OCI-LY1 (cell line): ENCODE data around the gene FBXO3.

Experiments used
- H2AFZ ChIP-seq: fragments of 200-600 bp; sonication (generic), shearing (Covaris generic); 2 replicates; pipeline ENCODE4 v1.6.0; 2014; ENCODE audit warnings: antibody characterized with exemption, mild to moderate bottlenecking, low read length
- H3F3A ChIP-seq: fragments of 200-600 bp; sonication (generic), shearing (Covaris generic); 2 replicates; pipeline ENCODE4 v1.6.0; 2014; ENCODE audit warnings: mild to moderate bottlenecking, antibody characterized with exemption, low read length, moderate library complexity; ENCODE audit not compliant: insufficient read depth
- H3K27ac ChIP-seq: fragments of 200-600 bp; sonication (generic); 2 replicates; pipeline ENCODE4 v1.5.1; 2014; ENCODE audit warnings: low read length, mixed run types, mild to moderate bottlenecking, low read depth; ENCODE audit not compliant: poor library complexity, severe bottlenecking
- H3K27me3 ChIP-seq: fragments of 200-600 bp; sonication (generic); 2 replicates; pipeline ENCODE4 v1.6.0; 2014; ENCODE audit warnings: antibody characterized with exemption, mild to moderate bottlenecking, low read length, moderate library complexity; ENCODE audit not compliant: insufficient read depth
- H3K36me3 ChIP-seq: fragments of 200-600 bp; sonication (generic); 2 replicates; pipeline ENCODE4 v1.6.1; 2014; ENCODE audit warnings: mild to moderate bottlenecking, antibody characterized with exemption, low read length, moderate library complexity, mixed read lengths; ENCODE audit not compliant: insufficient read depth
- H3K4me1 ChIP-seq: fragments of 200-600 bp; sonication (generic); 2 replicates; pipeline ENCODE4 v1.5.1; 2014; ENCODE audit warnings: mild to moderate bottlenecking, low read length, moderate library complexity; ENCODE audit not compliant: insufficient read depth, severe bottlenecking
- H3K4me2 ChIP-seq: fragments of 200-600 bp; sonication (generic), shearing (Covaris generic); 2 replicates; pipeline ENCODE4 v1.6.1; 2014; ENCODE audit warnings: low read length
- H3K4me3 ChIP-seq: fragments of 200-600 bp; sonication (generic); 2 replicates; pipeline ENCODE4 v1.5.1; 2014; ENCODE audit warnings: low read length, low read depth, mild to moderate bottlenecking, mixed read lengths; ENCODE audit not compliant: poor library complexity, severe bottlenecking
- H3K79me2 ChIP-seq: fragments of 200-600 bp; shearing (Covaris generic); 2 replicates; pipeline ENCODE4 v1.6.1; 2016; ENCODE audit warnings: mixed run types, low read length, mixed read lengths; ENCODE audit not compliant: insufficient read depth
- H3K9ac ChIP-seq: fragments of 200-600 bp; sonication (generic), shearing (Covaris generic); 2 replicates; pipeline ENCODE4 v1.6.1; 2014; ENCODE audit warnings: mild to moderate bottlenecking, low read length, mixed read lengths
- H3K9me2 ChIP-seq: fragments of 200-600 bp; sonication (generic), shearing (Covaris generic); 2 replicates; pipeline ENCODE4 v1.6.1; 2014; ENCODE audit warnings: low read depth, mild to moderate bottlenecking, low read length, mixed read lengths
- H3K9me3 ChIP-seq: fragments of 200-600 bp; shearing (Covaris generic); 2 replicates; pipeline ENCODE4 v1.6.1; 2014; ENCODE audit warnings: low read length, mixed read lengths
- H4K20me1 ChIP-seq: fragments of 200-600 bp; sonication (generic), shearing (Covaris generic); 2 replicates; pipeline ENCODE4 v1.6.0; 2016; ENCODE audit warnings: mild to moderate bottlenecking, low read length; ENCODE audit not compliant: insufficient read depth
- EZH2 ChIP-seq: fragments of 200-600 bp; sonication (generic), shearing (Covaris generic); IDR thresholded peaks from 2 replicates; pipeline ENCODE4 v1.8.0; 2017; ENCODE audit warnings: borderline replicate concordance, mixed run types, mild to moderate bottlenecking, antibody characterized with exemption, low read length, moderate library complexity, mixed read lengths
- TF ChIP-seq, protein P1 (sequence below): fragments of 200-600 bp; sonication (generic), shearing (Covaris generic); IDR thresholded peaks from 2 replicates; pipeline ENCODE4 v1.5.1; 2017; ENCODE audit warnings: mild to moderate bottlenecking, antibody characterized with exemption, low read length, moderate library complexity, mixed read lengths

FBXO3 gene

DNA sequence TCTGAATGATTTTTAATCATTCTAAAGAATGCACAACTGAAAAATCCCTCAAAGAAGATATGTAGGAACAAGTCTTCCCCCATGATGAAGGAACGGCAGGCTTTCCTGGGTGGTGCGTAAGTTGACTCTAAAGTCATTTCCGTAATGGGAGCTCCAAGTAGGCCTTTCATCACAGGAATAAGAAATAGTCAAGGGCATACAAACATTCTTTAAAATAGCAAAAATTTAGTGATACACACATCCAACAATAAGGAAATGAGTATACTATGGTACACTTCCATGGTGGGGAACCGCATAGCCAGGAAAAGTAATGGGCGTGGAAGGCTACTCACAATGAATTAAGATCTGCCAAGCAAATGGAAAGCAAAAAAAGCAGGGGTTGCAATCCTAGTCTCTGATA is 48.8 kb downstream of the FBXO3 start:
- Histone ChIP-seq H3K27ac (no peak overlapping the region), H4K20me1 (no peaks in the 10 kb centered on the region), H3K4me1 (peaks cover 7% of the 10 kb centered on the region)

DNA sequence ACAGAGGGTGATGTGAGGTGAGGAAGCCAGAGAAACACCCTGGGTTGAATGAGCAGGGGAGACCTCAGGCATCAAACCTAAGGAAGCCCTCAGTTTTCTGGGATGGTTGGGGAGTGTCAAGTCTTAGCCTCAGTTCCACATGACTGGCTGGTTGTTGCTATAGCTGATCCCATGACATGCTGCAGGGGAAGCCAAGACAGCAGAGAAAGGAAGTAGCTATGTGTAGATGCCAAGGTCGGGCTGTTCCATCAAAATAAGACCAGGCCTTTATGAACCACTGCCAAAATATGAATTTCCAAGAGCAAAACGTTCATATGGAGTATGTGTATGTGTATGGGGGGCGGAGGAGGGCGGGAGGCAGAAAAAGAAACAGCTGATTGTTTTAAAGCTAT is 49.7 kb downstream of the FBXO3 start:
- no peak overlapping the region for H3K9ac ChIP-seq
- no peaks in the 10 kb centered on the region for H3F3A ChIP-seq
- no peak overlapping the region for H3K4me3 ChIP-seq

More for the DNA sequence above, 48.8 kb downstream of the FBXO3 start:
- TF ChIP-seq EZH2, result no peak
- TF ChIP-seq, protein P1, sequence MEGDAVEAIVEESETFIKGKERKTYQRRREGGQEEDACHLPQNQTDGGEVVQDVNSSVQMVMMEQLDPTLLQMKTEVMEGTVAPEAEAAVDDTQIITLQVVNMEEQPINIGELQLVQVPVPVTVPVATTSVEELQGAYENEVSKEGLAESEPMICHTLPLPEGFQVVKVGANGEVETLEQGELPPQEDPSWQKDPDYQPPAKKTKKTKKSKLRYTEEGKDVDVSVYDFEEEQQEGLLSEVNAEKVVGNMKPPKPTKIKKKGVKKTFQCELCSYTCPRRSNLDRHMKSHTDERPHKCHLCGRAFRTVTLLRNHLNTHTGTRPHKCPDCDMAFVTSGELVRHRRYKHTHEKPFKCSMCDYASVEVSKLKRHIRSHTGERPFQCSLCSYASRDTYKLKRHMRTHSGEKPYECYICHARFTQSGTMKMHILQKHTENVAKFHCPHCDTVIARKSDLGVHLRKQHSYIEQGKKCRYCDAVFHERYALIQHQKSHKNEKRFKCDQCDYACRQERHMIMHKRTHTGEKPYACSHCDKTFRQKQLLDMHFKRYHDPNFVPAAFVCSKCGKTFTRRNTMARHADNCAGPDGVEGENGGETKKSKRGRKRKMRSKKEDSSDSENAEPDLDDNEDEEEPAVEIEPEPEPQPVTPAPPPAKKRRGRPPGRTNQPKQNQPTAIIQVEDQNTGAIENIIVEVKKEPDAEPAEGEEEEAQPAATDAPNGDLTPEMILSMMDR, result no peak
- peaks cover 8% of the 10 kb centered on the region; the same call in 1 of the 2 replicates for H3K36me3 ChIP-seq
- no peak overlapping the region for H2AFZ ChIP-seq
- H3K4me3 ChIP-seq, result no peak overlapping the region
- no peaks in the 10 kb centered on the region for H3K9me2 ChIP-seq
- no peaks in the 10 kb centered on the region for H3F3A ChIP-seq
- H3K9ac ChIP-seq, result no peak overlapping the region
- no peaks in the 10 kb centered on the region for H3K27me3 ChIP-seq
- peaks cover 2% of the 10 kb centered on the region; the same call in 1 of the 2 replicates for H3K79me2 ChIP-seq
- H3K4me2 ChIP-seq, result no peak overlapping the region
- H3K9me3 ChIP-seq, result no peaks in the 10 kb centered on the region

DNA sequence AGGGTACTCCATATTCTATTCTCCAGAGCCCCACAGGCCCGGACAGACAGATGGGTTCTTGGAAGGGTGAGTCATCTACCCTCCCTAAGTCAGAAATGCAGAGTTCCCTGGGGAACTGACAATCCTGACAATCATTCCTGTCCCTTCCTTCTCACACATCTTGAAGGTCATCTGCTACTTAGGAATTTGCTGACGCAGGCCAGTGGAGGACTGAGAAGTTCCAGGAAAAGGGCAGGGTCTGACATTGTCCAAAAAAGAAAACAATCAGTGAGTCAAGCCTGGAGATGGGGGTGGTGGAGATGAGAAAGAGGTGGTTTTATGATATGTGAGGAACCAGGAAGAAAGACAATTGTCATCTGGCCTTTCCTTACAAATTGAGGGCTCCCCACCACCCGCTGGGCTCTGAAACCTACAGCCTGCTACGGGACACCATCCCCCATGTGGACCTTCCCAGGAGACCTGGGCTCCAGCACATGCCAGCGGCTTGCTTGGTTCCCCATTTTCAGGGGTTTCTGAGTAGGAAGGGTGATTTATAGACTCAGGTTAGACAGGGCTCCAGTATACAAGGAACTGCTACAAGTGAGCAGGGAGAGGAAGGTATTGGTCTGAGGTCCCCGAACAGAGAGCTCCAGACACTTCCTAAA is 51.0 kb downstream of the FBXO3 start:
- H3K4me1 ChIP-seq, result peaks cover 7% of the 10 kb centered on the region
- no peak overlapping the region for H3K4me2 ChIP-seq
- H3K36me3 ChIP-seq, result peaks cover 13% of the 10 kb centered on the region; the same call in 1 of the 2 replicates

More for the DNA sequence above, 49.7 kb downstream of the FBXO3 start:
- H3K9me2 ChIP-seq, result no peaks in the 10 kb centered on the region
- H3K9me3 ChIP-seq, result no peaks in the 10 kb centered on the region
- TF ChIP-seq, protein P1, result no peak
- TF ChIP-seq EZH2, result no peak
- H3K4me2 ChIP-seq, result no peak overlapping the region
- H4K20me1 ChIP-seq, result no peaks in the 10 kb centered on the region
- peaks cover 10% of the 10 kb centered on the region for H3K36me3 ChIP-seq
- no peaks in the 10 kb centered on the region for H3K27me3 ChIP-seq
- H3K79me2 ChIP-seq, result no peaks in the 10 kb centered on the region
- H3K27ac ChIP-seq, result no peak overlapping the region
- peaks cover 7% of the 10 kb centered on the region for H3K4me1 ChIP-seq
- H2AFZ ChIP-seq, result no peak overlapping the region

More for the DNA sequence above, 51.0 kb downstream of the FBXO3 start:
- no peaks in the 10 kb centered on the region for H3K79me2 ChIP-seq
- H3F3A ChIP-seq, result no peaks in the 10 kb centered on the region
- no peak overlapping the region for H3K27ac ChIP-seq
- H3K9me3 ChIP-seq, result no peaks in the 10 kb centered on the region
- H3K27me3 ChIP-seq, result no peaks in the 10 kb centered on the region
- no peaks in the 10 kb centered on the region for H4K20me1 ChIP-seq
- no peak overlapping the region for H3K9ac ChIP-seq
- TF ChIP-seq, protein P1, result no peak
- TF ChIP-seq EZH2, result no peak
- no peak overlapping the region for H2AFZ ChIP-seq
- H3K9me2 ChIP-seq, result no peaks in the 10 kb centered on the region
- no peak overlapping the region for H3K4me3 ChIP-seq
